Activated CD8-positive, alpha-beta memory T cell treated with anti-CD3 and anti-CD28 coated beads, Interleukin-2, amount 50 U/mL, for 48 hours (primary cell): ENCODE measurements around the gene PRRC2C.

Experiments used
- DNase-seq: peaks from one replicate; pipeline ENCODE4 v3.0.0-alpha.2; 2020

The PRRC2C gene

DNA sequence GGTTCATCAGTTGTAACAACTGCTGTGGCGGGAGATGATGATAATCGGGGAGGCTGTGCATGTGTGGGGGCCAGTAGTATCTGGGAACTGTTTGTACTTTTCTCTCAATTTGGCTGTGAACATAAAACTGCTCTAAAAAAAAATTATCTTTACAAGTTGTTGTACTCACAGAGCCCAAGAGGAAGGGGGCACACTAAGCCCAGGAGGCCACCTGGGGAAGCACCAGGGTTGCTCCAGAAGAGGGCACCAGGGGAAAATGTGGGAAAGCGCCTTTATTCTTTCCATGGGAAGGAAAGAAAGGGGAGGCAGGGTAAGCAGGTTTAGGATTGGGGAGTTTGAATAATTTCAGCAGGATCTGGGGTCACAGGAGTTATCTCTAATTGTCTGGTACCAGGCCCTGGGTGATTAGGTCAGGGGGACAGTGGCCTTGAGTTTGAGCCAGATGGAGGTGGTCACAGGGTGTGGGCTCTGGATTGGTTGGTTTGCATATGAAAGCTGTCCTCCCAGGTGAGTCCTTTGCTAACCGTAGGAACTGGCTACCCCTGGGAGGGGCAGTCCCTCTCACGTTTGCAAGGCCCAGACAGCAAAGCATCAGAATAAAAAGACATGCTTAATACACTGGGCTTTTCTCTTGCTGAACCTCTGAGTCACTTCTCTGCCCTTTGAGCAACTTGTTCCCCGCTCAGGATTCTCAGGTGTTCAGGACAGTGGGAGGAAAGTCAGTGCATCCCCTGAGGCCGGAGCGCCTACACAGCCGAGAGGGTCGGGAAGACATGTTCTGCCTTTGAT lies 155.9 kb downstream of the PRRC2C start:
- DNase-seq: no peak

DNA sequence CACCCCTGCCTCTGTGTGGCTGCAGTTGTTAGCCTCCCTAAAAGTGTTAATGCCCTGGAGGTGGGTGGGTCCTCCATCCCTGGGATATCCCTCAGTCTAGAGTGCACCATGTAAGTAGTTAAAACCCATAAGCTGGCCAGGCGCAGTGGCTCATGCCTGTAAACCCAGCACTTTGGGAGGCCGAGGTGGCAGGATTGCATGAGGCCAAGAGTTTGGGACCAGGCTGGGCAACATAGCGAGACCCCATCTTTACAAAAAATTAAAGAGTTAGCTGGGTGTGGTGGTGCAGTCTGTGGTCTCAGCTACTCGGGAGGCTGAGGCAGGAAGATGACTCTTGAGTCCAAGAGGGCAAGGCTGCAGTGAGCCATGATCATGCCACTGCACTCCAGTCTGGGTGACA lies 156.9 kb downstream of the PRRC2C start:
- DNase-seq: no peak
